ENCODE measurements around the gene DNASE1L1.

DNASE1L1 gene

GRCh38 chrX:154436374-154436982, 27.4 kb upstream of the DNASE1L1 start:
- DNase-seq (ENCODE audit: low read depth) = peak; percentile 56

- no peak for DNase-seq (ENCODE audit: low read depth)
Observed at GRCh38 chrX:154435171-154435733, 26.2 kb upstream of the DNASE1L1 start.

- no peak for DNase-seq (ENCODE audit: low read depth)
Observed at GRCh38 chrX:154434394-154435168, 25.5 kb upstream of the DNASE1L1 start.

- DNase-seq (ENCODE audit: low read depth) = no peak
Observed at GRCh38 chrX:154433605-154434004, 24.6 kb upstream of the DNASE1L1 start.

- no peak for DNase-seq (ENCODE audit: low read depth)
Observed at GRCh38 chrX:154432210-154432609, 23.2 kb upstream of the DNASE1L1 start.

- no peak for DNase-seq (ENCODE audit: low read depth)
Observed at GRCh38 chrX:154431341-154431740, 22.3 kb upstream of the DNASE1L1 start.

- DNase-seq (ENCODE audit: low read depth) = no peak
Observed at GRCh38 chrX:154430916-154431315, 21.9 kb upstream of the DNASE1L1 start.

GRCh38 chrX:154430479-154430878, 21.4 kb upstream of the DNASE1L1 start:
- DNase-seq (ENCODE audit: low read depth) = no peak

GRCh38 chrX:154429711-154430110, 20.7 kb upstream of the DNASE1L1 start:
- no peak for DNase-seq (ENCODE audit: low read depth)

GRCh38 chrX:154428176-154429171, 19.4 kb upstream of the DNASE1L1 start, which contains the start of gene ATP6AP1:
Gene ATP6AP1, plus strand, starts transcription at chrX:154428677. Its CDS starts 16 bp downstream, at chrX:154428693.
- DNase-seq (ENCODE audit: low read depth) = peak; percentile 83

- no peak for DNase-seq (ENCODE audit: low read depth)
Observed at GRCh38 chrX:154426916-154427770, 18.1 kb upstream of the DNASE1L1 start.

GRCh38 chrX:154420402-154420756, 11.3 kb upstream of the DNASE1L1 start:
- DNase-seq (ENCODE audit: low read depth) = no peak

GRCh38 chrX:154419688-154420401, 10.8 kb upstream of the DNASE1L1 start:
- DNase-seq (ENCODE audit: low read depth) = no peak

- no peak for DNase-seq (ENCODE audit: low read depth)
Observed at GRCh38 chrX:154419189-154419588, 10.1 kb upstream of the DNASE1L1 start.

- DNase-seq (ENCODE audit: low read depth) = no peak
Observed at GRCh38 chrX:154417157-154417556, 8.1 kb upstream of the DNASE1L1 start.

- DNase-seq (ENCODE audit: low read depth) = no peak
Observed at GRCh38 chrX:154413142-154413541, 4.1 kb upstream of the DNASE1L1 start.

- no peak for DNase-seq (ENCODE audit: low read depth)
Observed at GRCh38 chrX:154412468-154412867, 3.4 kb upstream of the DNASE1L1 start.

GRCh38 chrX:154411981-154412340, 2.9 kb upstream of the DNASE1L1 start:
- DNase-seq (ENCODE audit: low read depth) = peak; percentile 23

- no peak for DNase-seq (ENCODE audit: low read depth)
Observed at GRCh38 chrX:154408659-154409221, 314 bp downstream of the DNASE1L1 start.

- no peak for DNase-seq (ENCODE audit: low read depth)
Observed at GRCh38 chrX:154404625-154405192, 4.3 kb downstream of the DNASE1L1 start.
